CD4-positive, CD25-positive, alpha-beta regulatory T cell (primary cell): ENCODE data around the gene PTBP3. TPM values are rescaled to one million over a fixed set of nuclear protein-coding genes. Genes with fewer than 3 reads are reported as not detected.

Experiments used
- ATAC-seq, 2 donors: fragments of 150-1000 bp; cut with Tn5 transposase; one replicate each; pipeline ENCODE4 v1.10.0; 2021; ENCODE audit warnings: low read depth in 2 of 2, moderate number of reproducible peaks in 2 of 2, moderate library complexity in 1 of 2
- DNase-seq, 3 donors: peaks; one replicate each; pipeline versions ENCODE4 v3.0.0 to v3.0.0-alpha.2; 2012 to 2022; ENCODE audit warnings: mixed read lengths in 1 of 3
- H3K27ac ChIP-seq: one replicate; pipeline ENCODE4 v1.7.0; 2013; ENCODE audit warnings: mild to moderate bottlenecking, low read length; ENCODE audit not compliant: insufficient read depth, poor library complexity, severe bottlenecking
- H3K27me3 ChIP-seq: one replicate; pipeline ENCODE4 v1.7.0; 2013; ENCODE audit warnings: low read length; ENCODE audit not compliant: control insufficient read depth, insufficient read depth
- H3K36me3 ChIP-seq: one replicate; pipeline ENCODE4 v1.7.0; 2013; ENCODE audit warnings: mild to moderate bottlenecking, low read length, moderate library complexity; ENCODE audit not compliant: control insufficient read depth, insufficient read depth
- H3K4me1 ChIP-seq: 2 replicates; pipeline ENCODE4 v1.7.0; 2013; ENCODE audit warnings: mild to moderate bottlenecking, low read length; ENCODE audit not compliant: insufficient read depth, control insufficient read depth, poor library complexity, severe bottlenecking
- H3K4me3 ChIP-seq: one replicate; pipeline ENCODE4 v1.7.0; 2013; ENCODE audit warnings: low read depth, mild to moderate bottlenecking, low read length, moderate library complexity
- H3K9me3 ChIP-seq, 2 experiments: 1 replicate in 1 of 2; 2 replicates in 1 of 2; pipeline ENCODE4 v1.7.0; 2013; ENCODE audit warnings: low read length in 2 of 2, mild to moderate bottlenecking in 1 of 2, moderate library complexity in 1 of 2; ENCODE audit not compliant: control insufficient read depth in 2 of 2
- H3K27ac Mint-ChIP-seq, 3 donors: one replicate each; pipeline ENCODE4 v1.8.0; 2020 to 2022; ENCODE audit warnings: mild to moderate bottlenecking in 3 of 3, mixed read lengths in 3 of 3, moderate library complexity in 2 of 3
- H3K27me3 Mint-ChIP-seq: one replicate; pipeline ENCODE4 v1.8.0; 2022; ENCODE audit warnings: mild to moderate bottlenecking, mixed read lengths
- H3K36me3 Mint-ChIP-seq: one replicate; pipeline ENCODE4 v1.8.0; 2020; ENCODE audit warnings: mixed read lengths
- H3K4me1 Mint-ChIP-seq, 4 donors: one replicate each; pipeline ENCODE4 v1.8.0; 2020 to 2022; ENCODE audit warnings: mixed read lengths in 4 of 4, mild to moderate bottlenecking in 1 of 4
- H3K4me3 Mint-ChIP-seq, 4 donors: one replicate each; pipeline ENCODE4 v1.8.0; 2020 to 2022; ENCODE audit warnings: mild to moderate bottlenecking in 4 of 4, mixed read lengths in 4 of 4, moderate library complexity in 3 of 4
- H3K9me3 Mint-ChIP-seq, 7 donors: one replicate each; pipeline ENCODE4 v1.8.0; 2020 to 2022; ENCODE audit warnings: mixed read lengths in 7 of 7, mild to moderate bottlenecking in 3 of 7, moderate library complexity in 2 of 7
- polyA plus RNA-seq, 4 donors: library from polyadenylated mRNA; unstranded; fragments of 300-500 nt; fragmentation: Illumina TruSeq; gene quantifications; one replicate each; pipeline ENCODE4 v1.2.3, GENCODE V29; 2021
- total RNA-seq: library from RNA; stranded (reverse); gene quantifications from one replicate; pipeline ENCODE4 v1.2.3, GENCODE V29; 2022

PTBP3 gene
- total and polyA plus RNA-seq, 5 donors from 2014 or later = 49.5 to 144 (median 53.3) TPM

DNA sequence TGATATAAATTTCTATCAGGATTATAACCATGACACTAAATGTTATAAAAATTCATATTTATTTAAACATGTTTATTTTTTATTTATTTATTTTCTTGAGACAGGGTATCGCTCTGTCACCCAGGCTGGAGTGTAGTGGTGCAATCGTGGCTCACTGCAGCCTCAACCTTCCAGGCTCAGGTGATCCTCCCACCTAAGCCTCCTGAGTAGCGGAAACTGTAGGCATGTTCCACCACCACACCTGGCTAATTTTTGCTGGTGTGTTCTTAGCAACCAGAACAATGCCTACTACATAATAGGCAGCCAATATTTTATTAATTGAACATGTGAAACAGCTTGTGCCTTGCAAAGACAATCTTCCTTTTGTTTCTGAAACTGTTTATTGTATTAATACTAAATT is 6.5 kb upstream of the PTBP3 start:
- Mint-ChIP-seq H3K27me3 (no peaks in the 10 kb centered on the region), H3K4me3 (no peak overlapping the region), H3K36me3 (no peaks in the 10 kb centered on the region), H3K27ac (no peak overlapping the region), H3K9me3 (peaks cover 0 to 1% (median 0%) of the 10 kb centered on the region in 7 donors), H3K4me1 (peaks cover 0 to 5% (median 0%) of the 10 kb centered on the region in 4 donors)
- Histone ChIP-seq H3K9me3 (no peaks in the 10 kb centered on the region), H3K27me3 (no peaks in the 10 kb centered on the region), H3K4me1 (no peaks in the 10 kb centered on the region), H3K27ac (no peak overlapping the region), H3K4me3 (no peak overlapping the region), H3K36me3 (no peaks in the 10 kb centered on the region)
- no peak for ATAC-seq
- no peak for DNase-seq

DNA sequence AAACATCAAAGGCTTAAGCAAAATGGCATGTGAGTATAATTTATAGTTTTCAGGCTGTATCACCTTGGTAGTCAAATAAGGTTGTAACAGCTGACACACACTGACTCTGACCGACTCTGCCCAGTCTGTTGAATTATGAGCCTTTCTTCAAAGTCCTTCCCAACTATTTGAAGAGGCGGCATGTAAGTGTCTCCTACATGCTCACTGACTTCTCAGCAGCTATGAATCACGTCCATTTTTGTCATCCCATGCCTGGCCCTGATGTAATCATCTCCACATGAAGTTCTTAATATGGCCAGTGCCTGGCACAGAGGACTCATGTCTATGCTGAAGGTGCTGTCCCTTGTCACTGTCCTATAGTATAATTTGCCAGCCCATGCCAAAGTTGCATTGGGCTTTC is 5.1 kb upstream of the PTBP3 start:
- H3K4me3 ChIP-seq = no peak overlapping the region
- no peaks in the 10 kb centered on the region for H3K9me3 ChIP-seq
- no peaks in the 10 kb centered on the region for H3K36me3 ChIP-seq
- Mint-ChIP-seq H3K9me3 (peaks cover 0 to 2% (median 0%) of the 10 kb centered on the region in 7 donors), H3K27ac (no peak overlapping the region), H3K27me3 (no peaks in the 10 kb centered on the region), H3K4me1 (peaks cover 3 to 13% (median 7%) of the 10 kb centered on the region in 4 donors), H3K36me3 (no peaks in the 10 kb centered on the region), H3K4me3 (no peak overlapping the region)
- H3K27ac ChIP-seq = no peak overlapping the region
- DNase-seq (no peak), ATAC-seq (no peak)
- no peaks in the 10 kb centered on the region for H3K27me3 ChIP-seq
- peaks cover 9% of the 10 kb centered on the region for H3K4me1 ChIP-seq

DNA sequence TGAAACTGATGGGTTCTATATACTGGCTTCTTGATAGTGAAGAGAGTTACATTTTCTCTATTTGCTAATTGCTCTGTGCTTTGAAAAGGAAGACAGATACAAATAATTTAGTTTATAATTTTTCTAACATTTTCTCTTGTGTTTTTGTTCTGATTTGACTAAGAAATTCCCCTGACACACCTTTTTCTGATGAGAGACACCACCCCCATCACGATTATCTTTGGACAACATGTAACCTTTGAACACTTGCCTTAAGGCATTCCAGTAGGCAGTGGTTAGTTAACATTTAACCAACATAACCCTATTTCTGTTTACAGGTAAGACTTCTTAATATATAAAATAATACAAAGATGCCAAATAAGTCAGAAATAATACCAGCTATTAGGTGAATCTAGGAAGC is 4.1 kb upstream of the PTBP3 start:
- peaks cover 3 to 13% (median 8%) of the 10 kb centered on the region in 4 donors for H3K4me1 Mint-ChIP-seq
- H3K4me3 ChIP-seq = no peak overlapping the region
- no peak overlapping the region for H3K27ac Mint-ChIP-seq
- no peaks in the 10 kb centered on the region for H3K36me3 Mint-ChIP-seq
- ATAC-seq = no peak
- peak overlapping the region in 2 of 4 donors; percentile 20 to 51 for H3K4me3 Mint-ChIP-seq
- no peaks in the 10 kb centered on the region for H3K36me3 ChIP-seq
- no peaks in the 10 kb centered on the region for H3K27me3 ChIP-seq
- peaks cover 9% of the 10 kb centered on the region for H3K4me1 ChIP-seq
- no peaks in the 10 kb centered on the region for H3K9me3 ChIP-seq
- peaks cover 0 to 2% (median 0%) of the 10 kb centered on the region in 7 donors for H3K9me3 Mint-ChIP-seq
- no peak for DNase-seq
- no peak overlapping the region for H3K27ac ChIP-seq
- H3K27me3 Mint-ChIP-seq = no peaks in the 10 kb centered on the region

DNA sequence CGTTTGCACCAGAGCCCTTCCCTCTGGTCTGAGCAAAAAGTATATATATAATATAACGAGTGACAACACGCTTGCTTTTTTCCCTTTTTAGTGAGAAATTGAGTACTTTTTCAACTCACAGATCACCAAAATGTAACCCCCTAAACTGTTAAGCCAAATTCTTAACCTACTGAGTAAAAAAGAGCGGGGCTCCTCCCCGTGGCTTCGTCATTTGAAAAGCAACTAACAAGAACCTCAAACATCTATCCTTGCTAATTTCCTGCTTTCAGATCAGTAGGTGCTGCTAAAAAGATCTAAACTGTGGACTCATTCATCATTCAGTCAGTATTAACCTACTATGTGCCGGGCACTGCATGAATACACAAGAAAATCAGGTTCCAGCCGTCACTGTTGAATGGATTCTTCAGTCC is 1.0 kb upstream of the PTBP3 start:
- peak; percentile 33 to 86 (median 66) for DNase-seq

DNA sequence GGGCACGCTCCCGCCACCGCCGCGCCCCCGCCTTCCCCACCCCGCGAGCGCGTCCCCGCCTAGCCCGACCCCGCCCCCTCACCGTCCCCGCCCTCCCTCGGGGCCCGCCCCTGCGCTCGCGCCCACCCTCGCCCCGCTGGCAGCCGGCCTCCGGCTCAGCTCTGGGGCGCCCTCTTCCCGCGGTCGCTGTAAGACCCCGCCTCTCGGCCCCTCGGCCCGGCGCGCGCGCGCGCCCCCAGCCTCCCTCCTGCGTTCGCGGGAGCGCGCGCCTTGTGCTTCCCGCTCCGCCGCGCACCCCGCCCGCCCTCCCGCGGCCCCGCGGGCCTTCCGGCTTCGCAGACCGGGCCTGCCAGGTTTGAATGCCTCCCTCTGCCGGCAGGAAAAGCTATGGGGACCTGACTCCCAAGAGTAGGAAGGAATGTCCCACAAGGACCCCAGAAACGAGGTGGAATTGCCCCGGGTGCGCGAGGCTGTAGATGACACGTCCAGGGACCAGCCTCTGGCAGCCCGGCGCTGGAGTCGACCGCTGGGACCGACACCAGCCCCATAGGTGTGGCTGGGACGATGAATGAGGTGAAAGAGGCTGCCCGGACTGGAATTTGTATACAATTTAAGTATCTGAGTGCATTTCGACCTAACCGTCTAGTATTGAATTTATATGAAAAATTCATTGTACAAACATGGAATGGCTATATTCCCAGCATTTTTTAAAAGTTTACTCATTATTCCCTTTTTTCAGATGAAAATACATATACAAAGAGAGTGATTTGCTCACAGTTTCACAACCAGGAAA is 416 bp upstream of the PTBP3 start:
- no peaks in the 10 kb centered on the region for H3K36me3 ChIP-seq
- Mint-ChIP-seq H3K27me3 (no peaks in the 10 kb centered on the region), H3K4me3 (peak overlapping the region; percentile 94 to 99 (median 96)), H3K9me3 (peaks cover 0 to 2% (median 0%) of the 10 kb centered on the region in 7 donors), H3K36me3 (no peaks in the 10 kb centered on the region), H3K27ac (peak overlapping the region; percentile 83 to 93 (median 88)), H3K4me1 (peaks cover 21 to 35% (median 29%) of the 10 kb centered on the region in 4 donors)
- DNase-seq = peak; percentile 87 to 96 (median 89)
- H3K9me3 ChIP-seq = no peaks in the 10 kb centered on the region
- H3K27me3 ChIP-seq = no peaks in the 10 kb centered on the region
- H3K4me1 ChIP-seq = peaks cover 37% of the 10 kb centered on the region
- peak overlapping the region; percentile 88 for H3K4me3 ChIP-seq
- peak; percentile 85 to 89 for ATAC-seq
- H3K27ac ChIP-seq = peak overlapping the region; percentile 95

More for the DNA sequence above, 1.0 kb upstream of the PTBP3 start:
- no peak for ATAC-seq
- no peaks in the 10 kb centered on the region for H3K27me3 Mint-ChIP-seq
- peak overlapping the region; percentile 94 to 99 (median 96) for H3K4me3 Mint-ChIP-seq
- peaks cover 0 to 2% (median 0%) of the 10 kb centered on the region in 7 donors for H3K9me3 Mint-ChIP-seq
- peak overlapping the region; percentile 83 to 93 (median 88) for H3K27ac Mint-ChIP-seq
- peak overlapping the region; percentile 88 for H3K4me3 ChIP-seq
- no peaks in the 10 kb centered on the region for H3K27me3 ChIP-seq
- H3K4me1 Mint-ChIP-seq = peaks cover 20 to 32% (median 26%) of the 10 kb centered on the region in 4 donors
- H3K4me1 ChIP-seq = peaks cover 36% of the 10 kb centered on the region
- peak overlapping the region; percentile 95 for H3K27ac ChIP-seq
- no peaks in the 10 kb centered on the region for H3K9me3 ChIP-seq
- no peaks in the 10 kb centered on the region for H3K36me3 Mint-ChIP-seq
- no peaks in the 10 kb centered on the region for H3K36me3 ChIP-seq

DNA sequence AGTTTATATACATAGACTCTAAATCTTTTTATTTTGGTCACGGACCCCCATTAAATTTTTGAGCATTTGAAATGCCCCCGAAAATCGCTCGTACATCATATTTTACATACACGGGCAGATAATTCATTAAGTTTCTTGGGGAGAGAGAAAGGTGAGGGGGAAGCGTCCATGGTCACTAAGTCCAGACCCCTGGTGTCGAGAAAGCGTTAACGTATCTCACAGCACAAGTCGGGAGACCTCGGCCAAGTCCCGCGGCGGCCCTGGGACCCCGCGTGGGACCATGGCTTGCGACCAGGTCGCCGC is 794 bp downstream of the PTBP3 start:
- peaks cover 0 to 2% (median 0%) of the 10 kb centered on the region in 7 donors for H3K9me3 Mint-ChIP-seq
- H3K27ac Mint-ChIP-seq = peak overlapping the region; percentile 83 to 96 (median 90)
- Histone ChIP-seq H3K4me1 (peaks cover 49% of the 10 kb centered on the region), H3K36me3 (no peaks in the 10 kb centered on the region), H3K27ac (peak overlapping the region; percentile 95), H3K27me3 (no peaks in the 10 kb centered on the region), H3K4me3 (peak overlapping the region; percentile 96), H3K9me3 (no peaks in the 10 kb centered on the region)
- DNase-seq = no peak
- ATAC-seq = no peak
- peaks cover 33 to 47% (median 41%) of the 10 kb centered on the region in 4 donors for H3K4me1 Mint-ChIP-seq
- no peaks in the 10 kb centered on the region for H3K27me3 Mint-ChIP-seq
- peak overlapping the region; percentile 93 to 99 (median 96) for H3K4me3 Mint-ChIP-seq
- H3K36me3 Mint-ChIP-seq = peaks cover 5% of the 10 kb centered on the region

DNA sequence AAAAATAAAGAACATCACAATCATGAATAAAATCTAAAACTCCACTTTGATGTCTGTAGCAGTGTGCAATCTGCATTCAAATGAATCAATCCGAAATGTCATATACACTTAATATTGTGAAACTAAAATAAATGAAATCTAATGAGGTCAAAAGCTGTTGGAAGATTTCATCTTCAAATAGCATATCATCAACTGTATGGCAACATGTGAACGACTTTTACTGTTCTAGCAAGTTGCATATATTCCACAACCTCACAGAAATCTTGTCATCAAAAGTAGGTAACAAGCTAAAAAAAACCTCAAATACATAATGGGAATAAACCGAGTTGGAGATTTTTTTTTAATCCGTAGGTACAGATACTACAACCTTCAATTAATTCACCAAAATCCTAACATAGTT is 1.2 kb downstream of the PTBP3 start:
- Histone ChIP-seq H3K9me3 (no peaks in the 10 kb centered on the region), H3K4me3 (peak overlapping the region; percentile 96), H3K27ac (peak overlapping the region; percentile 95), H3K36me3 (no peaks in the 10 kb centered on the region), H3K4me1 (peaks cover 51% of the 10 kb centered on the region), H3K27me3 (no peaks in the 10 kb centered on the region)
- peaks cover 5% of the 10 kb centered on the region for H3K36me3 Mint-ChIP-seq
- peaks cover 35 to 48% (median 43%) of the 10 kb centered on the region in 4 donors for H3K4me1 Mint-ChIP-seq
- peaks cover 0 to 2% (median 0%) of the 10 kb centered on the region in 7 donors for H3K9me3 Mint-ChIP-seq
- peak overlapping the region; percentile 93 to 99 (median 96) for H3K4me3 Mint-ChIP-seq
- H3K27me3 Mint-ChIP-seq = no peaks in the 10 kb centered on the region
- DNase-seq (peak in 2 of 3 donors; percentile 14 to 32), ATAC-seq (no peak)
- peak overlapping the region; percentile 83 to 96 (median 90) for H3K27ac Mint-ChIP-seq

DNA sequence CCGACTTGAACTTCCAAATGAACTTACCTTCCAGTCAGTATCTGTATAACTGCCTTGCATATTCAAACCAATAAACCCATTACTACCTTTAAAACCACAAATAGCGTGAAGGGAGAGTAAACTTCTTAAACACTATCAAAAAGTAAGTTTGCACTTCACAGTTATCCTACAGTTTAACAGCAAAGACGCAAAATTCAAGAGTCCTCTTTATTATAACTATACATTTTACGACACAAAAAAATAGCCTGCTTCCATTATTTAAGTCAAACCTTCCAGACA is 1.8 kb downstream of the PTBP3 start:
- peaks cover 57% of the 10 kb centered on the region for H3K4me1 ChIP-seq
- Mint-ChIP-seq H3K36me3 (peaks cover 5% of the 10 kb centered on the region), H3K4me3 (peak overlapping the region; percentile 93 to 99 (median 96)), H3K27me3 (no peaks in the 10 kb centered on the region), H3K4me1 (peaks cover 35 to 53% (median 44%) of the 10 kb centered on the region in 4 donors), H3K9me3 (peaks cover 0 to 2% (median 0%) of the 10 kb centered on the region in 7 donors), H3K27ac (peak overlapping the region in 2 of 3 donors; percentile 83 to 90)
- H3K36me3 ChIP-seq = no peaks in the 10 kb centered on the region
- H3K27ac ChIP-seq = peak overlapping the region; percentile 95
- H3K27me3 ChIP-seq = no peaks in the 10 kb centered on the region
- no peaks in the 10 kb centered on the region for H3K9me3 ChIP-seq
- peak in 2 of 3 donors; percentile 6 to 35 for DNase-seq
- peak overlapping the region; percentile 96 for H3K4me3 ChIP-seq
- ATAC-seq = no peak
